ENCODE results near the gene MTMR11. TPM values are rescaled to one million over a fixed set of nuclear protein-coding genes. Genes with fewer than 3 reads are reported as not detected.
A peak's percentile ranks its signal among the peaks of the same experiment; 100 is the strongest.

MTMR11 gene
- total and polyA plus RNA-seq, 12 donors: 0.95 to 5.3 (median 2.5) TPM

DNA sequence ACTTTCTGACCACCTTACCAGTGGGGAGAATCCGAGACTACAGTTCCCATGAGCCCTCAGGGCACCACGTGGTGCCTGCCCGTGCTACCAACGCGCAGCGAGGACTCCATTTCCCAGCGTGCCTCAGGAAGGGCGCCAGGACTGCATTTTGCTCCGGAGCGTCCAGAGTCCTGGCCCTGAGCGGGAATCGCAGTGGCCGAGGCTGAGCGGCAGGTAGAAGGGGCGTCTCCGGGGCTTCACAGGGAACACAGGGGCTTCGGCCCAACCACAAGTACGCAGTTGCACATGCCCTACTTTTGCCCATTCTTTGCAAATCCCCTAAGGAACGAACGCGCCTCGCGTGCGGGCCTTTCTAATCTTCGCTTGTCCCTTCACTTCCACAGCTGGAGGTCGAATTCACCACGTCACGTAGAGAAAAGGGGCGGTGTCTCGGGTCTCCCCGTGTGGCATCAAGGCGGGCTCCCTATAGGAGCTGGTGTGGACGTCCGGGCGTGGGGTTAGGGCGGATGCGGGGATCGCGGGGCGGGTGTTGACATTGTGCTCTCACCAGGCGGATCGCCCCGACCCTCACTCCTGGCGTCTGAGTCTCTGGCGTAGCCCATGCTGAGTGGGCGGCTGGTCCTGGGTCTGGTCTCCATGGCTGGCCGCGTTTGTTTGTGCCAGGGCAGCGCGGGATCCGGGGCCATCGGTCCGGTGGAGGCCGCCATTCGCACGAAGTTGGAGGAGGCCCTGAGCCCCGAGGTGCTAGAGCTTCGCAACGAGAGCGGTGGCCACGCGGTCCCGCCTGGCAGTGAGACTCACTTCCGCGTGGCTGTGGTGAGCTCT is 37.0 kb downstream of the MTMR11 start, which contains the start of gene BOLA1:
BOLA1 (plus strand) TSS at position 109 of the 825 bp plus-strand sequence; CDS start at position 601, 492 bp downstream.
- ATAC-seq: peak; percentile 98 to 100 (median 100)
- Histone ChIP-seq H3K36me3 (no peaks in the 10 kb centered on the region), H3K27ac (peak within 1 kb of the TSS; percentile 63 to 92 (median 87)), H3K9me3 (no peaks in the 10 kb centered on the region), H3K4me3 (peak within 1 kb of the TSS; percentile 36 to 76 (median 64)), H3K27me3 (no peaks in the 10 kb centered on the region), H3K4me1 (peaks cover 4 to 15% (median 10%) of the 10 kb centered on the region in 9 donors)
- no peak for TF ChIP-seq CTCF (IDR thresholded peaks at IDR 0.05)
- peak; percentile 92 to 95 for DNase-seq
- intact Hi-C loops (cut with DNase I): loop anchor here in 4 of 10 donors (5.0 to 10.0 kb wide), 5 partner anchors 33 to 155 kb away; partner anchors contain the start of gene MTMR11 (in 1 of the 4)
- 3 to 5% methylated on average over 65 of the region's 65 CpGs for WGBS, 2 donors

- H3K27me3 ChIP-seq: no peaks in the 10 kb centered on the region
- no peak for DNase-seq
- no peaks in the 10 kb centered on the region for H3K9me3 ChIP-seq
- no peak overlapping the region for H3K27ac ChIP-seq
- H3K4me1 ChIP-seq: peaks cover 4 to 15% (median 10%) of the 10 kb centered on the region in 9 donors
- WGBS, 2 donors: 86 to 92% methylated on average over 4 of the region's 4 CpGs
- H3K4me3 ChIP-seq: no peak overlapping the region
- no peaks in the 10 kb centered on the region for H3K36me3 ChIP-seq
- TF ChIP-seq CTCF (IDR thresholded peaks at IDR 0.05): no peak
- intact Hi-C loops (cut with DNase I): loop anchor here in 3 of 10 donors (5.0 to 10.0 kb wide), 3 partner anchors 36 to 158 kb away; partner anchors contain the start of gene MTMR11 (in 1 of the 3)
- no peak for ATAC-seq
These were observed 40.1 kb downstream of the MTMR11 start for GRCh38 chr1:149896575-149896974.

DNA sequence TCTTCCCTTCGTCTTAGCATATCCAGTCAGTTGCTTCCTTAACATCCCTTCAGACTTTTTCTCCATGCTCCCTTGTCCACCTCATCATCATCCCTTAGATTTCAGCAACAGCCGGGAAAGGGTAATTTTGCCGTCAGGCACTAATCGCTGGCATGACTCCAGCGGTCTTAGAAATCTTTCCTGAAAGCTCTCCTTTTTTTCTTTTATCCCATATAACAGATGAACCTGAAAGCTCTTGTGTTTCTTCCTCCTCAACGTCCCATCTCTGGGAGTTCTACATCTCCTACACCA is 47.7 kb downstream of the MTMR11 start:
- Histone ChIP-seq H3K4me1 (peaks cover 0 to 29% (median 20%) of the 10 kb centered on the region in 9 donors), H3K36me3 (no peaks in the 10 kb centered on the region), H3K9me3 (no peaks in the 10 kb centered on the region), H3K27ac (peak overlapping the region; percentile 89 to 100 (median 98)), H3K4me3 (peak overlapping the region; percentile 55 to 95 (median 69)), H3K27me3 (no peaks in the 10 kb centered on the region)
- intact Hi-C loops (cut with DNase I): loop anchor here in 2 of 10 donors (2.0 kb wide), 2 partner anchors 38 to 50 kb away; partner anchors contain the start of gene SF3B4 (in 1 of the 2)
- ATAC-seq (no peak), DNase-seq (no peak)
- 17 to 23% methylated on average over 6 of the region's 6 CpGs for WGBS, 2 donors
- TF ChIP-seq CTCF (IDR thresholded peaks at IDR 0.05): no peak

GRCh38 chr1:149888247-149888998 is 48.3 kb downstream of the MTMR11 start:
- Histone ChIP-seq H3K4me3 (peak overlapping the region; percentile 55 to 95 (median 69)), H3K36me3 (no peaks in the 10 kb centered on the region), H3K9me3 (no peaks in the 10 kb centered on the region), H3K4me1 (peaks cover 0 to 34% (median 25%) of the 10 kb centered on the region in 9 donors), H3K27ac (peak overlapping the region; percentile 89 to 100 (median 98)), H3K27me3 (no peaks in the 10 kb centered on the region)
- ATAC-seq (peak; percentile 14 to 56 (median 42)), DNase-seq (peak; percentile 75 to 89)
- intact Hi-C loops (cut with DNase I): loop anchor here in 2 of 10 donors (2.0 kb wide), 2 partner anchors 38 to 50 kb away; partner anchors contain the start of gene SF3B4 (in 1 of the 2)
- TF ChIP-seq CTCF (IDR thresholded peaks at IDR 0.05): peak; percentile 15 to 76 (median 58)
- 2% methylated on average over 28 of the region's 28 CpGs for WGBS, 2 donors
